ENCODE results near the gene PLXNA1.

The PLXNA1 gene

DNA sequence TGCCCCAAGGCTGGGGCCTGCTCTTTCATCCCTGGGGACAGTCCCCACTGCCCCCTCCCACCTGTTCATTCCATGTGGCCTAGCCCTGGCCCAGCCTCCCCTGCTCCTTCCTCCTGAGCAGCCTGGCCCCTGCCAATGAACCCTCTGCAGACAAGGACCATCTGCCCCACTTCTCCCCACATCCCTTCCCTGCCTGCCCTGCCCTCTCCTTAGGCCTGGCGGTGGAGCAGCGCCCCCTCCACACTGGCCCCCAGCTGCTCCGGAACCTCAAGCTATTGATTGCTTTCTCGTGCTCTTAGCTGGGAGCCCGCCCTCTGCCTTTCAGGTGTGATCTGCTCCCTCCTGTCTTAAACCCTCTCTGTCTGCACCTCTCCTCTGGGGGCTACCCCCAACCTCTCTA is 8.0 kb downstream of the PLXNA1 start:
- H3K9me2 ChIP-seq (replicated peaks; ENCODE audit: insufficient read depth, low read length), result no peaks in the 10 kb centered on the region
- TF ChIP-seq, protein P1, sequence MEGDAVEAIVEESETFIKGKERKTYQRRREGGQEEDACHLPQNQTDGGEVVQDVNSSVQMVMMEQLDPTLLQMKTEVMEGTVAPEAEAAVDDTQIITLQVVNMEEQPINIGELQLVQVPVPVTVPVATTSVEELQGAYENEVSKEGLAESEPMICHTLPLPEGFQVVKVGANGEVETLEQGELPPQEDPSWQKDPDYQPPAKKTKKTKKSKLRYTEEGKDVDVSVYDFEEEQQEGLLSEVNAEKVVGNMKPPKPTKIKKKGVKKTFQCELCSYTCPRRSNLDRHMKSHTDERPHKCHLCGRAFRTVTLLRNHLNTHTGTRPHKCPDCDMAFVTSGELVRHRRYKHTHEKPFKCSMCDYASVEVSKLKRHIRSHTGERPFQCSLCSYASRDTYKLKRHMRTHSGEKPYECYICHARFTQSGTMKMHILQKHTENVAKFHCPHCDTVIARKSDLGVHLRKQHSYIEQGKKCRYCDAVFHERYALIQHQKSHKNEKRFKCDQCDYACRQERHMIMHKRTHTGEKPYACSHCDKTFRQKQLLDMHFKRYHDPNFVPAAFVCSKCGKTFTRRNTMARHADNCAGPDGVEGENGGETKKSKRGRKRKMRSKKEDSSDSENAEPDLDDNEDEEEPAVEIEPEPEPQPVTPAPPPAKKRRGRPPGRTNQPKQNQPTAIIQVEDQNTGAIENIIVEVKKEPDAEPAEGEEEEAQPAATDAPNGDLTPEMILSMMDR (IDR thresholded peaks at IDR 0.05; ENCODE audit: insufficient read depth, low read length, poor library complexity, severe bottlenecking), result no peak
- no peak for TF ChIP-seq EZH2phosphoT487 (conservative IDR thresholded peaks at IDR 0.05; ENCODE audit: low read length)
- no peak overlapping the region for H3K27ac ChIP-seq (ENCODE audit: low read depth, low read length)
- H3K4me3 ChIP-seq (ENCODE audit: insufficient read depth, low read length, poor library complexity, severe bottlenecking), result no peak overlapping the region
- H4K20me1 ChIP-seq (ENCODE audit: low read depth, low read length), result no peaks in the 10 kb centered on the region
- H3K4me2 ChIP-seq (ENCODE audit: low read depth, low read length, poor library complexity, severe bottlenecking), result no peak overlapping the region
- H3K79me2 ChIP-seq (ENCODE audit: insufficient read depth, low read length), result no peaks in the 10 kb centered on the region
- no peak overlapping the region for H2AFZ ChIP-seq (ENCODE audit: low read depth, low read length, severe bottlenecking)
- H3K36me3 ChIP-seq (ENCODE audit: low read length), result no peaks in the 10 kb centered on the region
- no peaks in the 10 kb centered on the region for H3F3A ChIP-seq (ENCODE audit: insufficient read depth)
- H3K27me3 ChIP-seq (ENCODE audit: low read length), result no peaks in the 10 kb centered on the region
- no peaks in the 10 kb centered on the region for H3K9me3 ChIP-seq (ENCODE audit: insufficient read depth, low read length)
- H3K9ac ChIP-seq (ENCODE audit: low read length), result no peak overlapping the region

DNA sequence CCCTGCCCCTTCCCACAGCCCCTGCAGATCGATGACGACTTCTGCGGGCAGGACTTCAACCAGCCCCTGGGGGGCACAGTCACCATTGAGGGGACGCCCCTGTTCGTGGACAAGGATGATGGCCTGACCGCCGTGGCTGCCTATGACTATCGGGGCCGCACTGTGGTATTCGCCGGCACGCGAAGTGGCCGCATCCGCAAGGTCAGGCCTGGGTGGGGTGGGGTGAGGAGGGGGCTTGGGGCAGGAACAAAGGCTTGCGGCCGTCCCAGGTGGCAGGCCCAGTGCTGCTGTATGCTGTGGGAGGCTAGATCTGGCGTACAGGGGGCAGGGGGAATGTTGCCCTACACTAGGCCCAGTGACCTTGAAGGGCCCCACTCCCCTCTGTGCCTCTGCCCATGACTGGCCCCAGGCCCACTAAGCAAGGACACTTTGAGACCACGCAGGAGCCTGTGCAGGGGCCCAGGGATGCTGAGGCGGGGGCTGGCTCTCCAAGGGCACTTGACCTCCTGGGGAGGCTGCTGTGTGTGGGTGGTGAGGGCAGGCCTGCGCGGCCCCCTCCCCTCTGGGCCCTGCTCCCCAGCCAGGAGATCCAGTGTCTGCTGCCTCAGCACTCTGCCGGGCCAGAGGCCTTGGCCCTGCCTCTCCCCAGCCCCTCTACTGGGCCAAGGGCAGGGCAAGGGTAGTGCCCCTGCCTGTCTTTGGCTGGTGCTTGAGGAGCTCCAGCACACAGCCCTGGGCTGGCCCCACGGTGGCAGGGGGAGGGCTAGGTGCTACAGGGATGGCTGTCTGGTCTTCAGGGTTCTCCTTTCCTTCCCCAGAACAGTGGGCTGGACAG is 8.7 kb downstream of the PLXNA1 start:
- Histone ChIP-seq H3K27ac (ENCODE audit: low read depth, low read length) (no peak overlapping the region), H3K4me3 (ENCODE audit: insufficient read depth, low read length, poor library complexity, severe bottlenecking) (no peak overlapping the region), H3K9me3 (ENCODE audit: insufficient read depth, low read length) (no peaks in the 10 kb centered on the region), H3K79me2 (ENCODE audit: insufficient read depth, low read length) (no peaks in the 10 kb centered on the region), H3K9me2 (replicated peaks; ENCODE audit: insufficient read depth, low read length) (no peaks in the 10 kb centered on the region), H3K4me2 (ENCODE audit: low read depth, low read length, poor library complexity, severe bottlenecking) (no peak overlapping the region), H2AFZ (ENCODE audit: low read depth, low read length, severe bottlenecking) (no peak overlapping the region), H3K36me3 (ENCODE audit: low read length) (no peaks in the 10 kb centered on the region), H3F3A (ENCODE audit: insufficient read depth) (no peaks in the 10 kb centered on the region), H4K20me1 (ENCODE audit: low read depth, low read length) (no peaks in the 10 kb centered on the region), H3K27me3 (ENCODE audit: low read length) (no peaks in the 10 kb centered on the region), H3K9ac (ENCODE audit: low read length) (no peak overlapping the region)
- TF ChIP-seq, protein P1 (IDR thresholded peaks at IDR 0.05; ENCODE audit: insufficient read depth, low read length, poor library complexity, severe bottlenecking), result no peak
- no peak for TF ChIP-seq EZH2phosphoT487 (conservative IDR thresholded peaks at IDR 0.05; ENCODE audit: low read length)

DNA sequence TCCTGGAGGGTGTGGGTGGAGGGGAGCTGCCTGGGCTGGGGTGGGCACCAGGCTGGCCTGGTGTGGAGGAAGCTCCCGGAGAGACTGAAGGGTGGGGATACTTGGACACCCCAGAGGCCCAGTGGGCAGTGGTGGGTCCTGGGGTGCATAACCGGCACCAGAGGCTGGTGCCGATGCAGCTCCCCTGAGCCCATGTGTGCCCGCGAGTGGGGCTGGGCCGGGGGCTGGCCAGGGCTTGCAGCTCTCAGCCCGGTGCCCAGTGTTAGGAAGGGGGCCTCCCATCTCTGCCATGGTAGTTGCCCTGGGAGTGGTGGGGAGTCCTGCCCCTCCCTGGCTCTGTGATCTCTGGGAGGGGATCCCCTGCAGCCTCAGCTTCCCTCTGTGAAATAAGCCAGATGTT is 9.3 kb downstream of the PLXNA1 start:
- H3K9ac ChIP-seq (ENCODE audit: low read length), result no peak overlapping the region
- TF ChIP-seq, protein P1 (IDR thresholded peaks at IDR 0.05; ENCODE audit: insufficient read depth, low read length, poor library complexity, severe bottlenecking), result no peak
- TF ChIP-seq EZH2phosphoT487 (conservative IDR thresholded peaks at IDR 0.05; ENCODE audit: low read length), result no peak
- no peaks in the 10 kb centered on the region for H3K9me3 ChIP-seq (ENCODE audit: insufficient read depth, low read length)
- no peak overlapping the region for H3K27ac ChIP-seq (ENCODE audit: low read depth, low read length)
- no peaks in the 10 kb centered on the region for H4K20me1 ChIP-seq (ENCODE audit: low read depth, low read length)
- H3K36me3 ChIP-seq (ENCODE audit: low read length), result no peaks in the 10 kb centered on the region
- H3K9me2 ChIP-seq (replicated peaks; ENCODE audit: insufficient read depth, low read length), result no peaks in the 10 kb centered on the region
- no peaks in the 10 kb centered on the region for H3F3A ChIP-seq (ENCODE audit: insufficient read depth)
- no peaks in the 10 kb centered on the region for H3K27me3 ChIP-seq (ENCODE audit: low read length)
- H3K4me2 ChIP-seq (ENCODE audit: low read depth, low read length, poor library complexity, severe bottlenecking), result no peak overlapping the region
- no peak overlapping the region for H2AFZ ChIP-seq (ENCODE audit: low read depth, low read length, severe bottlenecking)
- no peak overlapping the region for H3K4me3 ChIP-seq (ENCODE audit: insufficient read depth, low read length, poor library complexity, severe bottlenecking)
- H3K79me2 ChIP-seq (ENCODE audit: insufficient read depth, low read length), result no peaks in the 10 kb centered on the region

Data from SU-DHL-6 (cell line).